IPS-20b (cell line): ENCODE results near the gene NUDT1.

Source experiments
- H3K27ac ChIP-seq: one replicate; pipeline ENCODE4 v1.5.1; 2013; ENCODE audit warnings: low read length
- H3K27me3 ChIP-seq: 2 replicates; pipeline ENCODE4 v1.6.1; 2013; ENCODE audit warnings: mild to moderate bottlenecking, low read length, inconsistent platforms; ENCODE audit not compliant: insufficient read depth
- H3K36me3 ChIP-seq: 2 replicates; pipeline ENCODE4 v1.6.1; 2013; ENCODE audit warnings: low read depth, mild to moderate bottlenecking, inconsistent platforms, low read length, moderate library complexity; ENCODE audit not compliant: insufficient read depth
- H3K4me1 ChIP-seq: 2 replicates; pipeline ENCODE4 v1.6.1; 2013; ENCODE audit warnings: mild to moderate bottlenecking, control low read depth, inconsistent platforms, low read length, moderate library complexity; ENCODE audit not compliant: insufficient read depth
- H3K4me3 ChIP-seq: 2 replicates; pipeline ENCODE4 v1.5.1; 2013; ENCODE audit warnings: mild to moderate bottlenecking, low read length, inconsistent platforms
- H3K9ac ChIP-seq: 2 replicates; pipeline ENCODE4 v1.6.1; 2013; ENCODE audit warnings: low read depth, mild to moderate bottlenecking, inconsistent platforms, low read length, moderate library complexity
- H3K9me3 ChIP-seq: 2 replicates; pipeline ENCODE4 v1.6.1; 2013; ENCODE audit warnings: mild to moderate bottlenecking, low read depth, low read length, inconsistent platforms; ENCODE audit not compliant: insufficient read depth

NUDT1 gene

DNA sequence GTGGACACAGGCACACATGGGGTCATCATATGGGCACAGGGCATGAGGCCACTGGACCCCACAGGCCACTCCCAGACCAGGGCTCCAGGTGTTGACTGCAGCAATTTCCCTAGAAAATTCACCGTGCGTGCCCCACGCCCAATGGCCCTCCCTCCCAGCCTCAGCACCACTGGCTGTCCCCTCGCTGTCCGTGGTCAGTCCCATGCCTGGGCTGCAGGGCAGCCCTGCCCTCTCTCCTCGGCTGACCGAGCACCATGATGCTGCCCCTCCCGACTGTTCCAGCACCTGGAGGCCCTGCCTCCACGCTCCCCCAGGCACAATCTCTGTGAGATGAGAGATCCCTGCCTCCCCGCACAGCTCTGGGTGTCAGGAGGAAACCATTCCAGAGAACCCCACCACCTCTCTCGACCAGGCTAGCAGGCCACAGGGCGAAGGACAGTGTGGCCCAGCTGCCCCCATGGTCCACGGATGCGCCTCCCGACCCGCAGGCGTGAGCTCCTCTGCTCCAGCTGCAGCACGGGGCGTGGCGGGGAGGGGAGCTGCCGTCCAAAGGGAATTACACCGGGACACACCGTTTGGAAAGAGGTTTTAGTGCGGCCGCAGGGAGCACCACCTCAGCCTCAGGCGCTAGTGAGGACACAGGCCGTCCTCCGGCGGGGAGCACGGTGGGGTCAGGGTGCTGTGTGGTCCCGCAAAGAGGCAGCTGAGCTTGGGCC lies 12.6 kb downstream of the NUDT1 start:
- Histone ChIP-seq H3K27me3 (no peaks in the 10 kb centered on the region), H3K4me3 (no peak overlapping the region), H3K9me3 (no peaks in the 10 kb centered on the region), H3K36me3 (peaks cover 5% of the 10 kb centered on the region; the same call in 1 of the 2 replicates), H3K27ac (no peak overlapping the region), H3K9ac (no peak overlapping the region), H3K4me1 (no peaks in the 10 kb centered on the region)

DNA sequence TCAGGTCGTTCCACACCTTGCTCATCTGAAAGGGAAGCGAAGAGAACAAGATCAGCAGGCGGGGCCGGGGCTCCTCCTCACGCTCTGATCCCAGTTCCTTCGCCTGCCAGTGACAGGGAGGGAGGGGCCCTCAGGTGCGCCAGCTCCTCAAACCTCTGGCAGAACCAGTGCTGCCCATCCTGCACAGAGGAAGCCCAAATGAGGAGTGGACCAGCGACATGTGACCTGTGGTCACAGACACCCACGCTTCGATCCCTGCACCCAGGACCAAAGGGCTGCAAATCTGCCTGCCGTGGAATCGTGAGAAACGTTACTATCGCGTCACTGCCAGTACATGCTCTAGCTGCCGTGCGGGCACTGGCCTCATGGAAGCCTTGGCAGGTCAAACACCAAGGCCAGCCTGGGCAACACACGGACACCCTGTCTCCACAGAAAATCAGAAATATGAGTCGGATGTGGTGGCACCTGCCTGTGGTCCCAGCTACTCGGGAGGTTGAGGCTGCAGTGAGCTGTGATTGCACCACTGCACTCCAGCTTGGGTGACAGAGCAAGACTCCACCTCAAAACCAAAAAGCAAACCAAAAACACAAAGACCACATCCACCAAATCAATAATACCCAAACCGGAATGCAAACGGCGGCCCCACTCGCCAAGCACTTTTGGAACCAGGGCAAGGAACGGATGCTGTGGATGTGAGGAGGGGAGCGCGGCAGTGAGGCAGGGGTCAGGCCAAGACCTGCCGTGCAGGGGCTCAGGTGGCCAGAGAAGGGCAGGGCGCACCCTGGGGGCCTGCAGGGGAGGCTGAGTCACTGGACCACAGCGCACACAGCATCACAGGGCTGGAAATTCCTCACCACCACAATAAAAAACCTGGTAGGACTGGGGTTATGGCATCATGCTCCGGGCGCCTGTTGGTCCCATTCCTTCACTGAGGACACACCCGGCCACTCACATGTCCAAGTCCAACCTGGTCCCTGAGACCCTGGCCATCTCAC lies 13.4 kb downstream of the NUDT1 start:
- Histone ChIP-seq H3K4me3 (no peak overlapping the region), H3K9ac (no peak overlapping the region), H3K4me1 (no peaks in the 10 kb centered on the region), H3K9me3 (no peaks in the 10 kb centered on the region), H3K27ac (no peak overlapping the region), H3K36me3 (peaks cover 5% of the 10 kb centered on the region; the same call in 1 of the 2 replicates), H3K27me3 (no peaks in the 10 kb centered on the region)

DNA sequence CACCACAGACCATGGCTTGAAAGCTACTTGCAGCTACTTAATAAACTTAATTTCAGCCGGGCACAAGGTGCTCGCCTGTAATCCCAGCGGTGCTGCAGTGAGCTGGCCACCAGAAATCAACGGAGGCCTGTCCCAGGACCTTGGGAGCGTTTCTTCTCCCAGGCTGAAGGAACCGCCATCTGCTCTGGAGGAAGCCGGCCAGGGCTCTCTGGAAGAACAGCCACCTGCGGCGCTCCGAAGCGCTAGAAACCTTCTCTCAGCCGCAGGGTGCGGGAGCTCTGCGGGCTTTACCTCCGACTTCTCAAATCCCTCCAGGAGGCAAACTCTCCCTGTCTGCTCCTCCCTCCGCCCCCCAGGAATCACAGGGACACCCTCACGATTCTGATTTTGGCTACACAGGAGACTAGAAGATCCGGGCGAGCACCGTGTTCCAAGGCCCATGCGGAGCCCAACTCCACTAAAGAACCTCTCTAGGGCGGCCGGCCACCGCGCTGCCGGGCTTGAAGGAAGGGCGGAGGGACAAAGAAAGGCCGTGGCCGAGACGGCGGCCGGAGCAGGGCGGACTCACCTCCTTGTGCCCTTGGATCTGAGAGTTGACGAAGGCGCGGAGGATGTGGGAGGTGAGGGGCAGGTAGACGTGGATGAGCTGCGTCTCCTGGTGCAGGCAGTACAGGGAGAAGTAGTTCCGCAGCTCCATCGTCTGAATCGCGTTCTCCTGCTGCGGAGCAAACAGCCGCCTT lies 14.4 kb downstream of the NUDT1 start:
- peaks cover 5% of the 10 kb centered on the region; the same call in 1 of the 2 replicates for H3K36me3 ChIP-seq
- H3K4me3 ChIP-seq: no peak overlapping the region
- no peaks in the 10 kb centered on the region for H3K27me3 ChIP-seq
- no peak overlapping the region for H3K9ac ChIP-seq
- no peak overlapping the region for H3K27ac ChIP-seq
- no peaks in the 10 kb centered on the region for H3K9me3 ChIP-seq
- no peaks in the 10 kb centered on the region for H3K4me1 ChIP-seq

DNA sequence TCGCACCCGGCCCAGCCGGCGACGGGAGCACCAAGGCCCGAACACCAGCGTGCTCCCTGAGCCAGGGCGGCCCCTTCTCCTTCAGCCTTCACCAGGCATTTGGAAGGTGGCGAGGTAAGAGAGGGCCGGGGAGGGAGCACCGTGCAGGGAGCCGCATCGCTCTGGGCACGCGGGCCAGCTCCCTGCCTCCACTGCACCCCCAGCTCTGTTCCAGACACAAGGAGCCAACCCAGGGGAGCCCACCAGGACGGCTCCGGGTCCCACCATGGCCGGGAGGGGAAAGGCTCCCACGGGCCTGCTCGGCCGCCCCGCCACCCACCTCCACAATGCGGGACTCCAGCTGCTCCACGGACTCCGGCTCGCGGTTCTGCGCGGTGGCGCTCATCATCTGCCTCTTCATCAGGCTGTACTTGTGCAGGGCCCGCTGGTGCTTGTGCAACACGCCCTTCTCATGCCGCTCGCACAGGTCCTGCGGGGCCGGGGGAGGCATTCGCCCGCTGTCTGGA lies 15.1 kb downstream of the NUDT1 start:
- Histone ChIP-seq H3K27me3 (no peaks in the 10 kb centered on the region), H3K9me3 (no peaks in the 10 kb centered on the region), H3K27ac (no peak overlapping the region), H3K4me3 (no peak overlapping the region), H3K4me1 (no peaks in the 10 kb centered on the region), H3K36me3 (peaks cover 6% of the 10 kb centered on the region), H3K9ac (no peak overlapping the region)

DNA sequence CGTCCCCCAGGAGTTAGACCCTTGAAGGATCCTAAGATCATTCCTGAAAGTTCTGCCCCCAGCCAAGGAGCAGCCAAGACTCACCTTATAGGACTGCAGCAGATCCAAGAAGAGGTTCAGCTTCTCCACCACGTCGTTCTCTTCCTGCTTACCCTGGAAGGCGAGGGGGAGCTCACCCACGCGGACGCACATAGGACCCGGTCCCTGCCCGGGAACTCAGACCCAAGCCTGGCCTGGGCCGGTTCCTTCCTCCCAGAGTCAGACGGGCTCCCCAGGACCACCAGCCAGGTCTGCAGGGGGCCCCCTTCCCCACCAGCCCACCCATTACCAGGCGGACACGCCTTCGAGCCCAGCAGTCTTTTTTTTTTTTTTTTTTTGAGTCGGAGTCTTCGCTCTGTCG lies 15.6 kb downstream of the NUDT1 start:
- Histone ChIP-seq H3K9me3 (no peaks in the 10 kb centered on the region), H3K27ac (no peak overlapping the region), H3K36me3 (peaks cover 11% of the 10 kb centered on the region), H3K27me3 (no peaks in the 10 kb centered on the region), H3K4me3 (no peak overlapping the region), H3K4me1 (no peaks in the 10 kb centered on the region), H3K9ac (no peak overlapping the region)

DNA sequence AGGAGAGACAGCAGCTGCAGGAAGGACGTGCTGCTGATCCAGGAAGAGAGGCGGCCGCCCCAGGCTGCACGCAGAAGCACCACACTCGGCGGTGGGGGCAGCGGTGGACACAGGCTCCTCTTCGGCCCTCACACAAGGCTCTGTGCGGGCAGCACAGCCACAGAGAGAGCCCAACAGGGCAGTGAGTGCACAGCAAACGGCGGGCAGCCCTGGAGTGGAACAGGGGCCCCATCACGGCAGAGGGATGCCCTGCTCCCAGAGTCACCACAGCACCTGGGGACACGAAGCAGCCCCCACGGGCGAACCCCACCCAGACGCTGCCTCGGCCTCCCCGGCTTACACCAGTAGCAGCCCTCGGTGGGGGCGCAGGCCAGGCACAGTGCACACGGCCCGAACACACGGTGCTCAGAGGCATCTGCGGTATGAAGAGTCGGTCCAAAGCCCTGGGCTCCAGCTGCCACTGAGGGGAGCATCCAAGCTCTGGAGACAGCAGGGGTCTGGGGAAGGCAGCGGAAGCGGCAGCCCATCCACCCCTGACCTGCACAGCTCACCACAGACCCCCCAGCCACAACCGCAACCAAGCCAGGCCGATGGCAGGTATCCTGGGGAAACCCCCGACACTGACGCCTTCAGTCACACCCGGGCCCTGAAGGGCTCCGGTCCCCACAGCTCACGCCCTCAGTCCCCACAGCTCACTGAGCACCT lies 16.8 kb downstream of the NUDT1 start:
- Histone ChIP-seq H3K4me3 (no peak overlapping the region), H3K9ac (no peak overlapping the region), H3K36me3 (peaks cover 16% of the 10 kb centered on the region)

DNA sequence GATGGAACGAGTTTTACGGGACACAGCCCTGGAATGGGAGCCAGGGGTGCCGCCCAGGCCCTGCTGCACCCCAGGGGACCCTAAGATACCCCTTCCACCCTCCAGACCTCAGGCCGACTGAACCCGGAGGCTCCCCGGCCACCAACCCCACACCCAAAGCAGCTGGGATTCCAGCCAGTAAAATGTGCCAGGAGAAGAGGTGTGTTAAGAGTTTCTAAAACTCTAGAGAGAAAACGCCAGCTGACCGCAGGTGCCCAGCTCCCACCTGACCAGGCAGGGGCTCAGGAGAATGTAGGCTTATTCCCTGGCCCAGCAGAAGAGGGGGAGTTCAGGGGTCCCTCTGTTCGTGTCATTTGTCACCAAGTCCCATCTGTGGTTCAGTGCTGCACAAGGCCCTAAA lies 17.5 kb downstream of the NUDT1 start:
- H3K27me3 ChIP-seq: no peaks in the 10 kb centered on the region
- peaks cover 23% of the 10 kb centered on the region for H3K36me3 ChIP-seq
- no peak overlapping the region for H3K4me3 ChIP-seq
- no peak overlapping the region for H3K27ac ChIP-seq
- no peak overlapping the region for H3K9ac ChIP-seq
- H3K4me1 ChIP-seq: no peaks in the 10 kb centered on the region
- H3K9me3 ChIP-seq: no peaks in the 10 kb centered on the region

More for the DNA sequence above, 16.8 kb downstream of the NUDT1 start:
- H3K27ac ChIP-seq: no peak overlapping the region
- H3K27me3 ChIP-seq: no peaks in the 10 kb centered on the region
- H3K9me3 ChIP-seq: no peaks in the 10 kb centered on the region
- H3K4me1 ChIP-seq: no peaks in the 10 kb centered on the region

DNA sequence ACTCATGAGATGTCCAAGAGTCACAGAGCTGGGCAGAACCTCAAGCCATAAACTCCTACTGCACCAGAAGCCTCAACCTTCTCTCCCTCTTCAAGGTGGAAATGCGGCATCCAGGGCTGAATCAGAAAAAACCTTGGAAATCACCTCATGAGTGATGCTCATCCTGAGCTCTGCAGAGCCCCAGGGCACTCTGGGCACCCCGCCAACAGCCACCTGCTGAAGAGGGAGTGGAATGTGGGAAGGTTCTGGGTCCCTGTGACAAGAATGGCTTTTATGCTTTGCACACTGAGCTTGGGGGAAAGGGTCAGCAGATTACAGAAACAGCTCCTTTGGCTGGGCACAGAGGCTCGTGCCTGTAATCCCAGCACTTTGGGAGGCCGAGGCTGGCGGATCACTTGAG lies 18.8 kb downstream of the NUDT1 start:
- H3K27me3 ChIP-seq: no peaks in the 10 kb centered on the region
- H3K4me3 ChIP-seq: no peak overlapping the region
- no peaks in the 10 kb centered on the region for H3K9me3 ChIP-seq
- H3K4me1 ChIP-seq: no peaks in the 10 kb centered on the region
- H3K9ac ChIP-seq: no peak overlapping the region
- peaks cover 18% of the 10 kb centered on the region for H3K36me3 ChIP-seq
- H3K27ac ChIP-seq: no peak overlapping the region

DNA sequence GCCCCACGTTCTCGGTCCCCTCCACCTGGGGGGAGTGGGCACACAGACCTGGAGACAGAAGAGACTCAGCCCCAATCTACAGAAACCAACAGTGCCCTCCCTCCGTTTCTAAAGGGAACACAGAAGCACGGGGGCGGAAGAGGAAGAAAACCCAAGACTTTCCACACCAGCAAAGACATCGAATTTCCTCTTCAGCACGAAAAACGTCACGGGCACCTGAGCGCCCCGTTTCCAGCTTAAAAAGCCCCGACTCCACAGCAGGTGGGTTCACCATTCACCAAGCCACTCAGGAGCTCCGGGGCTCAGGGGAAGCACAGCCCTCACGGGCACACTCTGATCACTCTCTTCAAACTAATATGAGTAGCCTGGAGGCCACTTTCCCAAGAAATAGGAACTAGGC lies 19.6 kb downstream of the NUDT1 start:
- no peaks in the 10 kb centered on the region for H3K27me3 ChIP-seq
- no peaks in the 10 kb centered on the region for H3K4me1 ChIP-seq
- peaks cover 18% of the 10 kb centered on the region for H3K36me3 ChIP-seq
- H3K9me3 ChIP-seq: no peaks in the 10 kb centered on the region
- no peak overlapping the region for H3K4me3 ChIP-seq
- H3K9ac ChIP-seq: no peak overlapping the region
- no peak overlapping the region for H3K27ac ChIP-seq

DNA sequence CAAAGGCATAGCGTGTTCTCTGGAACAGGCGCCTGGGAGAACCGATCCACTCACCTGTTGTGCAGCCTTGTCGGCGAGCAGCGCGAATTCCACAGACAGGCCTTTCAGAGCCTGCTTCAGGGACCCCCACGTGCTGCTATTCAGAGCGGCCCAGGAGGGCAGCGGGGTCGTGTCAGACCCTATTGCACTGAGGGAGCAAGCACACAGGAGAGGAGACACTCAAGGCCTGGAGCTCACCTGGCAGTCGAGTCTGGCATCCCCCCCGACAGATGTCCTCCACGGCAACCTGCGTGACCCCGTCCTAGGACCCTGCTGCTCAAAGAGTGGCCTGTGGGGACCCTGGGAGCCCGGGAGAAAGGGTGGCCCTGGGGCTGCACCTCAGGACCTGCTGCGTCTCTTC lies 21.1 kb downstream of the NUDT1 start:
- Histone ChIP-seq H3K4me1 (no peaks in the 10 kb centered on the region), H3K27me3 (no peaks in the 10 kb centered on the region), H3K36me3 (peaks cover 18% of the 10 kb centered on the region), H3K9me3 (no peaks in the 10 kb centered on the region), H3K9ac (no peak overlapping the region), H3K27ac (no peak overlapping the region), H3K4me3 (no peak overlapping the region)

DNA sequence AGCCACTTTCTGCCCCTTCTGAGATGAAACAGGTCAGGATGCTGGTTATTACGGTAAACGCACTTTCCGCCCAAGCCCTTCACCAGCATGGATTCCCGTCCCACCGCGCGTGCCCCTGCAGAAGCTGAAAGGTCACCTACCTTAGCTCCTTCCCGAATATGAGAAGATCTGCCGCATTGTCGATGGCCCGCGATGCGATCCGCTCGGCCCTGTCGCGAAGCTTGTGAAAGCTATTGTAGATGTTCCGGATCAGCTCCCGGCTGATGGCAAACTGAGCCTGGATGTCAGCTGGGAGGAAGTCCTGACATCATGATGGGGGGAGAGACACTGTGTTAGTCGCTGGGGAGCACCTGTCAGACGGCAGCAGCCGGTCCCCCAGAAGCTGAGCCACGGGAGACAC lies 22.1 kb downstream of the NUDT1 start:
- H3K27me3 ChIP-seq: no peaks in the 10 kb centered on the region
- no peak overlapping the region for H3K27ac ChIP-seq
- no peak overlapping the region for H3K9ac ChIP-seq
- H3K4me3 ChIP-seq: no peak overlapping the region
- H3K9me3 ChIP-seq: no peaks in the 10 kb centered on the region
- no peaks in the 10 kb centered on the region for H3K4me1 ChIP-seq
- peaks cover 18% of the 10 kb centered on the region for H3K36me3 ChIP-seq
